Activated CD4-positive, alpha-beta T cell treated with anti-CD3 and anti-CD28 coated beads, Interleukin-2, amount 50 U/mL, for 16 hours (primary cell): ENCODE results near the gene SLC25A15.
"Not testable (repeated sequence)": the region's sequence is repeated elsewhere in the genome, so short reads cannot be mapped to it uniquely, and the experiment has no call there.

ENCODE experiments used
- DNase-seq: peaks from one replicate; pipeline ENCODE4 v3.0.0-alpha.2; 2020

The SLC25A15 gene

GRCh38 chr13:40782971-40783370 lies 6.4 kb upstream of the SLC25A15 start:
- not testable (repeated sequence) for DNase-seq

- DNase-seq: no peak
Measured at GRCh38 chr13:40784540-40784939, 4.9 kb upstream of the SLC25A15 start.

- no peak for DNase-seq
Measured at GRCh38 chr13:40786568-40786996, 2.8 kb upstream of the SLC25A15 start.

GRCh38 chr13:40787062-40787461 lies 2.3 kb upstream of the SLC25A15 start:
- peak; percentile 22 for DNase-seq

GRCh38 chr13:40788540-40789274 lies 704 bp upstream of the SLC25A15 start:
- not testable (repeated sequence) for DNase-seq

- DNase-seq: no peak
Measured at GRCh38 chr13:40790154-40790616, 774 bp downstream of the SLC25A15 start.

- DNase-seq: no peak
Measured at GRCh38 chr13:40792284-40793051, 3.1 kb downstream of the SLC25A15 start.

- DNase-seq: no peak
Measured at GRCh38 chr13:40793339-40793738, 3.9 kb downstream of the SLC25A15 start.

GRCh38 chr13:40794414-40795368 lies 5.3 kb downstream of the SLC25A15 start:
- no peak for DNase-seq

- no peak for DNase-seq
Measured at GRCh38 chr13:40796649-40797048, 7.2 kb downstream of the SLC25A15 start.

- no peak for DNase-seq
Measured at GRCh38 chr13:40798380-40798779, 9.0 kb downstream of the SLC25A15 start.

GRCh38 chr13:40799508-40799907 lies 10.1 kb downstream of the SLC25A15 start:
- DNase-seq: no peak

GRCh38 chr13:40800559-40800958 lies 11.1 kb downstream of the SLC25A15 start:
- DNase-seq: no peak

GRCh38 chr13:40801255-40802217 lies 12.1 kb downstream of the SLC25A15 start:
- no peak for DNase-seq

- DNase-seq: no peak
Measured at GRCh38 chr13:40803316-40803715, 13.9 kb downstream of the SLC25A15 start.

- no peak for DNase-seq
Measured at GRCh38 chr13:40806241-40806640, 16.8 kb downstream of the SLC25A15 start.

- no peak for DNase-seq
Measured at GRCh38 chr13:40809471-40809870, 20.1 kb downstream of the SLC25A15 start.

- DNase-seq: no peak
Measured at GRCh38 chr13:40812102-40812501, 22.7 kb downstream of the SLC25A15 start.

- DNase-seq: no peak
Measured at GRCh38 chr13:40812724-40813445, 23.5 kb downstream of the SLC25A15 start.

GRCh38 chr13:40813667-40814454 lies 24.4 kb downstream of the SLC25A15 start:
- DNase-seq: peak; percentile 17
